Measurements from ENCODE around the gene ZDHHC20. TPM values are rescaled to one million over a fixed set of nuclear protein-coding genes. Genes with fewer than 3 reads are reported as not detected.

The ZDHHC20 gene
- total RNA-seq, 1 donor from 2014 or later, result 82.0 TPM

- Histone ChIP-seq H3K36me3 (no peaks in the 10 kb centered on the region), H3K4me1 (peaks cover 14% of the 10 kb centered on the region), H3K27me3 (ENCODE audit: low read depth) (no peaks in the 10 kb centered on the region), H3K4me3 (no peak overlapping the region), H3K9me3 (peaks cover 9% of the 10 kb centered on the region), H3K27ac (no peak overlapping the region)
- no peak for DNase-seq
- TF ChIP-seq CTCF (IDR thresholded peaks at IDR 0.05), result no peak
- ATAC-seq, result no peak
- intact Hi-C loops (cut with DNase I), result no loop called here
These were observed 22.3 kb upstream of the ZDHHC20 start for GRCh38 chr13:21481359-21481758.

- ATAC-seq (peak; percentile 66 to 80), DNase-seq (no peak)
- Histone ChIP-seq H3K4me3 (no peak overlapping the region), H3K36me3 (no peaks in the 10 kb centered on the region), H3K27me3 (ENCODE audit: low read depth) (no peaks in the 10 kb centered on the region), H3K27ac (no peak overlapping the region), H3K4me1 (peaks cover 17% of the 10 kb centered on the region), H3K9me3 (no peaks in the 10 kb centered on the region)
- TF ChIP-seq CTCF (IDR thresholded peaks at IDR 0.05), result peak; percentile 66
- intact Hi-C loops (cut with DNase I), result no loop called here
These were observed 20.0 kb upstream of the ZDHHC20 start for GRCh38 chr13:21478881-21479808.

- peak overlapping the region; percentile 43 for H3K27ac ChIP-seq
These were observed 17.9 kb upstream of the ZDHHC20 start for GRCh38 chr13:21476893-21477472.

GRCh38 chr13:21475115-21475514, 16.0 kb upstream of the ZDHHC20 start:
- no peak overlapping the region for H3K27ac ChIP-seq
- no peaks in the 10 kb centered on the region for H3K36me3 ChIP-seq
- no peak for TF ChIP-seq CTCF (IDR thresholded peaks at IDR 0.05)
- no peaks in the 10 kb centered on the region for H3K27me3 ChIP-seq (ENCODE audit: low read depth)
- H3K4me1 ChIP-seq, result peaks cover 17% of the 10 kb centered on the region
- no peak for ATAC-seq
- no peaks in the 10 kb centered on the region for H3K9me3 ChIP-seq
- intact Hi-C loops (cut with DNase I), result no loop called here
- no peak for DNase-seq
- no peak overlapping the region for H3K4me3 ChIP-seq

More at GRCh38 chr13:21476893-21477472, 17.9 kb upstream of the ZDHHC20 start:
- intact Hi-C loops (cut with DNase I), result no loop called here
- H3K36me3 ChIP-seq, result no peaks in the 10 kb centered on the region
- TF ChIP-seq CTCF (IDR thresholded peaks at IDR 0.05), result peak; percentile 96
- no peaks in the 10 kb centered on the region for H3K9me3 ChIP-seq
- H3K4me1 ChIP-seq, result peaks cover 17% of the 10 kb centered on the region
- ATAC-seq (peak; percentile 91 to 95), DNase-seq (peak; percentile 87)
- H3K4me3 ChIP-seq, result peak overlapping the region; percentile 48
- no peaks in the 10 kb centered on the region for H3K27me3 ChIP-seq (ENCODE audit: low read depth)

GRCh38 chr13:21470785-21471184, 11.7 kb upstream of the ZDHHC20 start:
- no peaks in the 10 kb centered on the region for H3K9me3 ChIP-seq
- no peak for TF ChIP-seq CTCF (IDR thresholded peaks at IDR 0.05)
- no peak for DNase-seq
- H3K4me3 ChIP-seq, result no peak overlapping the region
- no peaks in the 10 kb centered on the region for H3K36me3 ChIP-seq
- ATAC-seq, result no peak
- intact Hi-C loops (cut with DNase I), result no loop called here
- H3K27me3 ChIP-seq (ENCODE audit: low read depth), result no peaks in the 10 kb centered on the region
- H3K27ac ChIP-seq, result no peak overlapping the region
- H3K4me1 ChIP-seq, result no peaks in the 10 kb centered on the region
